GM19467 (cell line): ENCODE results near the gene GGA2.
"Not testable (repeated sequence)": the region's sequence is repeated elsewhere in the genome, so short reads cannot be mapped to it uniquely, and the experiment has no call there.

Experiments used
- ATAC-seq: cut with Tn5 transposase; IDR thresholded peaks from one replicate; pipeline ENCODE4 v1.9.1; 2021; ENCODE audit warnings: mild to moderate bottlenecking, moderate library complexity; ENCODE audit not compliant: unreplicated experiment

Gene GGA2

GRCh38 chr16:23483492-23483891 lies 26.8 kb downstream of the GGA2 start:
- not testable (repeated sequence) for ATAC-seq

GRCh38 chr16:23482778-23483177 lies 27.5 kb downstream of the GGA2 start:
- ATAC-seq = peak; percentile 71

DNA sequence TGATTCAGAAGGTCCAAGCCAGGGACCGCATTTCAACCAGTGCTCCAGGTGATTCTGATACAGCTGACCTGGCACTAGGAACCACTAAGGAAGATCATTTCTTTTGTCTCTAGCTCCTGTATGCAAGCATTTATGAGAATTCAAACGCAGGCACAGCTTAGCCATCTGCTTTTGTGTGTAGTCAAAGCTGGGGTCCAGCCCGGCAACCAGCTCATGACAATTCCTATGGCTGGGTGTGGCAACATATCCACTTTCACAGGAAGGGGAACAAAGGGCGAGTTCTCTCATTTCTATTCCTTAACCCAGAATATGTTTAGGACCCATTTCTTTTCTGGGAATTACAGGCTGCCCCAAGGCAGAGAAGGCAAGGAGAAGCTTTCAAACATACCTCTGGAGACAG lies 30.0 kb downstream of the GGA2 start:
- no peak for ATAC-seq

GRCh38 chr16:23479138-23479537 lies 31.2 kb downstream of the GGA2 start:
- no peak for ATAC-seq

GRCh38 chr16:23478566-23478965 lies 31.7 kb downstream of the GGA2 start:
- no peak for ATAC-seq

DNA sequence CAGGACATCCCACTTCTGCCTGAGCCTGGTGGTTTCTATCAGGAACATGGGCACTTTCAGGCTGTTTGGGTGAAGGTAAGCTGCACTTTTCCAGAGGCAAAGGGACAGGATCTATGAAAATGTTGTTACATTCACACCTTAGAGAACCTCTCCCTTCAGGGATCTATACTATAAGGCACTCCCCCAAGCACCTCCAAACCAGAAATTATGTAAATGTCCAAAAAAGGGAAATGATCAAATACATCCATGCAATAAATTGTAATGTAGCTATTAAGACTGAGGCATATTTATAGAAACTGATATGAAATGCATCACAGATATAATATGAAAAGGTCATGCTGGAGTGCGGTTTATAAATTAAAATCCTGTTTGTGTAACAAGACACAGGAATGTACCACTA lies 34.0 kb downstream of the GGA2 start:
- no peak for ATAC-seq

DNA sequence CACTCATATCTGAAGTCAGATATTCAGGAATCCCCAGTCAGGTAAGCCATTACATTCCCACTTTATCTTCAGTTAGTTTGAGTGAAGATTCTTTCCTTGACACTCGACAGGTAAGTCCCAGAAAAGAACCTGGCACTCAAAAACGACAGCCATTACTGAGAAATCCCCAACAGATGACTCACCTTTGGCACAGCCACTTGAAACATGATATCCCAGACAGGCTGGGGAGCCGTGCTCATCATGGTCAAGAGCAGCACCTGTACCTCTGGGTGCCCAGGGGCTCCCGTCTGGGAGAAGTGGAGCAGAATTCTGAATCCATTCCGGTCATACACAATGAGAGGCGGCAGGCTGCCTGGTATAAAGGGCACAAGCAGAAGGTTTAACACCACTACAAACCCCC lies 40.5 kb downstream of the GGA2 start:
- ATAC-seq = no peak

GRCh38 chr16:23466162-23466885 lies 44.0 kb downstream of the GGA2 start:
- ATAC-seq = no peak

DNA sequence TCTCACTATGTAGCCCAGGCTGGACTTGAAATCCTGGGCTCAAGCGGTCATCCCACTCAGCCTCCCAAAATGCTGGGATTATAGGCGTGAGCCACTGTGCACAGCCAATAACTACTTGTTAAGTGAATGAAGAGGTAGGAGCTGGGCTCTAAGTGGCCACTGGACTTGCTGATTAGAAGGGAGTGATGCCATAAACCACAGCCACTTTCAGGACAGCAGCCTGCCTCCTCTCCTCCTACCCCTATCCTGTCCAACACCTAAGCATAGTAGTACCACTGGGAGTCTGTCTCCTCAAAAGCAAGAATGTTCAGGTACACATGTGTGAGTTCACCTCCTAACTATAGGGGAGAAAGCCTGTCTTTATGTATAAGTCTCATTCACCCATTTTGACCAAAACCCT lies 45.1 kb downstream of the GGA2 start:
- no peak for ATAC-seq

DNA sequence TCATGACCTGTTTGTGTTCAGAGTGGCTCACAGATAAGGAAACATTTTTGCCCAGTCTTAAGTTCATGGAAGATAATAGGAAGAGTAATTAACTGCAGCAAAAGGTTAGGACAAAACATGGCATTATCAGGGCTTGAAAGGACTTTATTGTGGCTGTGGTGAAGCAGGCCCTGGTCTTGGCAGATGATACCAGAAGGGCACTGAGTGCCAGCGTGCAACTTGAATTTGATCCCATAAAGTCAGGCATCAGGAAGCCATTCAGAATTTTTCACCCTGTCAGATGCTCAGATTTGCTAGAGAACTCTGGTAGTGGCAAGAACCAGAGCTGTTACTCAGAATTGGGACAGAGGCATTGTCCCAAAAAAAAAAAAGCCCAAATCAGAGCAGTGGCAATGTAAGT lies 46.1 kb downstream of the GGA2 start:
- ATAC-seq = no peak

GRCh38 chr16:23462994-23463393 lies 47.3 kb downstream of the GGA2 start:
- ATAC-seq = not testable (repeated sequence)

DNA sequence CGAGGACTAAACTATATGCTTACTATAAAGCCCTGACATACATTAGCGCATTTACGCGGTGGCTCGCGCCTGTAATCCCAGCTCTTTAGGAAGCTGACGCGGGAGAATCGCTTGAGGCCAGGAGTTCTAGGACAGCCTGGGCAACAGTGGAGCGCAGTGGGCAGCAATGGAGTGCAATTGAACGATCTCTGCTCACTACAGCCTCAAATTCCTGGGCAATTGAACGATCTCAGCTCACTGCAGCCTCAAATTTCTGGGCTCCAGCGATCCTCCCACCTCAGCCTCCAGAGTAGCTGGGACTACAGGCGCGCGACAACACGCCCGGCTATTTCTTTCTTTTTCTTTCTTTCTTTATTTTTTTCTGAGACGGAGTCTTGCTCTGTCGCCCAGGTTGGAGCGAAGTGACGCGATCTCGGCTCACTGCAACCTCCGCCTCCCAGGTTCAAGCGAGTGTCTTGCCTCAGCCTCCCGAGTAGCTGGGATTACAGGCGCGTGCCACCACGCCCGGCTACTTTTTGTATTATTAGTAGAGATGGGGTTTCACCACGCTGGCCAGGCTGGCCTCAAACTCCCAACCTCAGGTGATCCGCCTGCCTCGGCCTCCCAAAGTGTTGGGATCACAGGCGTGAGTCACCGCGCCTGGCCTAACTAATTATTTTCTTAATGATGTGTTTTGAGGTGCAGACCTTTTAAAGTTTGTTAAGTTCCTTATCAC lies 56.8 kb downstream of the GGA2 start:
- no peak for ATAC-seq

- ATAC-seq = peak; percentile 77
These were observed 57.5 kb downstream of the GGA2 start, which contains the start of gene COG7 for GRCh38 chr16:23452572-23453337. COG7 (minus strand) TSS chr16:23453189; CDS start chr16:23452994, 195 bp downstream.

DNA sequence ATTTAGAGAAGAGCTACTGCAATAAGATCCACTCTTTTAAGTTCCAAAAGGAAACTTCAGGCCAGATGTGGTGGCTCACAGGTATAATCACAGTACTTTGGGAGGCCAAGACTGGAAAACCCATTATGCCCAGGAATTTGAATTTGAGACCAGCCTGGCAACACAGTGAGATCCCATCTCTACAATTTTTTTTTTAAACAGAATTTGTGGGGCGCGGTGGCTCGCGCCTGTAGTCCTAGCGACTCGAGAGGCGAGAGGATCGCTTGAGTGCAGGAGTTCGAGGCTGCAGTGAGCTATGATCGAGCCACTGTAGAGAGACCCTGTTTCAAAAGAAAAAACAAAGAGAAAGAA lies 58.1 kb downstream of the GGA2 start:
- no peak for ATAC-seq

- ATAC-seq = no peak
These were observed 61.9 kb downstream of the GGA2 start for GRCh38 chr16:23448392-23448791.

- ATAC-seq = not testable (repeated sequence)
These were observed 72.8 kb downstream of the GGA2 start for GRCh38 chr16:23437542-23437941.

DNA sequence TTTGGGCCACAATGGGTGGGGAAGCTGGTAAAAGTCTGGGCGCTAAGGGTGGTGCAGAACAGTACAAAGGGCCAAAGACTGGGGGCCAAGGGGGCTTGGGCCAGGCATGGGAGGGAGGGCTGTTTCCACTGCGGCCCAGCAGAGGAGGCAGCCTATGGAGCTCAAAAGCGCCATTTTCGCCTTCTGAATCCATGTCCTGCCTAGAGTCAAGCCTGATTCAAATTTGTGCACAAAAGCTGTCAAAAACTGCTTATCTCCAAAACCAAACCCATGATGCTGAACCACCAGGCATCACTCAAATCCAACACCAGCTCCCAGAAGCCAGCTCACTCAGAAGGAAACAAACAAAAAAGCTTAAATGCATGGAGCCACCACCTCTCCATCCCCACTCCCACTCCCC lies 73.3 kb downstream of the GGA2 start:
- no peak for ATAC-seq

GRCh38 chr16:23435500-23435899 lies 74.8 kb downstream of the GGA2 start:
- ATAC-seq = no peak

- no peak for ATAC-seq
These were observed 75.9 kb downstream of the GGA2 start for GRCh38 chr16:23434380-23434779.

GRCh38 chr16:23433261-23433920 lies 76.9 kb downstream of the GGA2 start:
- ATAC-seq = no peak
